GM12878 (cell line): ENCODE measurements around the gene FAM219A. TPM values are rescaled to one million over a fixed set of nuclear protein-coding genes. Genes with fewer than 3 reads are reported as not detected.

Source experiments
- DPF2 ChIP-seq: fragments of 450-650 bp; IDR thresholded peaks from 2 replicates; pipeline ENCODE4 v1.6.1; 2017; ENCODE audit warnings: mild to moderate bottlenecking
- ESRRA ChIP-seq: IDR thresholded peaks from 2 replicates; pipeline ENCODE4 v1.6.1; 2012; ENCODE audit warnings: mild to moderate bottlenecking, low read length, improper control_type of control experiment
- ZNF592 ChIP-seq: fragments of 450-650 bp; IDR thresholded peaks from 2 replicates; pipeline ENCODE4 v1.6.1; 2017; ENCODE audit warnings: mild to moderate bottlenecking, moderate library complexity
- polyA plus RNA-seq, 11 experiments: library from polyadenylated mRNA; depleted of rRNA in 4 of 11; unstranded in 6 of 11; stranded (reverse) in 5 of 11; fragments of >200 nt; fragmentation: Nextera tagmentation in 4 of 11; fragmentation: Illumina TruSeq in 1 of 11; extraction: Ambion mirVana in 4 of 11; extraction: Trizol in 1 of 11; gene quantifications; 1 replicate in 1 of 11; 2 replicates in 10 of 11; pipeline versions ENCODE4 v1.2.1 to v1.2.3, GENCODE V29; 2011 to 2016; ENCODE audit warnings: inconsistent platforms in 2 of 11, missing spikeins in 2 of 11, low read depth in 1 of 11
- total RNA-seq, 4 experiments: library from RNA; depleted of rRNA in 3 of 4; stranded (reverse); fragments of >200 nt in 3 of 4; fragmentation: Illumina TruSeq in 1 of 4; extraction: Trizol in 1 of 4; gene quantifications; 2 replicates each; pipeline versions ENCODE4 v1.2.1 to v1.2.3, GENCODE V29; 2013 to 2021
- TF ChIP-seq, protein P1 (sequence below): fragments of 450-650 bp; IDR thresholded peaks from 2 replicates; pipeline ENCODE4 v1.6.1; 2017; ENCODE audit warnings: mild to moderate bottlenecking, moderate library complexity
- TF ChIP-seq, protein P2 (sequence below): fragments of 450-650 bp; IDR thresholded peaks from 2 replicates; pipeline ENCODE4 v1.6.1; 2017; ENCODE audit warnings: mild to moderate bottlenecking, low read depth, inconsistent platforms; ENCODE audit not compliant: poor library complexity, severe bottlenecking

The FAM219A gene
- total and polyA plus RNA-seq, 10 of the 15 experiments (the other 5 are each of a cell fraction or from before 2014, with no cell fraction given): 0.11 to 2.0 (median 0.71) TPM

DNA sequence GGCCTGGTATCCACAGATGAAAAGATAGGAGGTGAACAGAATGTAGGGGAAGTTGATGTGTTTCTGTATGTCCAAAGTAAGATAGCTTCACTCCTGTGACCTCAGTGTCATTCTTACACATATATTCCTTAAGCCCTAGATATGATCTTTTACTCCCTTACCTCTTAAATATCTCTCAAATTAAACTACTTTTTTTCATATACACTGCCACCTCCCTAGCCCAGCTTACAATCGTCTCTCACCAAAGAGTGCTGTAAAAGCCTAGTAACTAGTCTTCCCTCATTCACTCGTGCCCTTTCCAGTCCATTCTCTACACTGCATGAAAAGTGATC is 5.5 kb upstream of the FAM219A start (continued):
- TF ChIP-seq ZNF592 (no peak), ESRRA (no peak), DPF2 (no peak)
- TF ChIP-seq, protein P1, sequence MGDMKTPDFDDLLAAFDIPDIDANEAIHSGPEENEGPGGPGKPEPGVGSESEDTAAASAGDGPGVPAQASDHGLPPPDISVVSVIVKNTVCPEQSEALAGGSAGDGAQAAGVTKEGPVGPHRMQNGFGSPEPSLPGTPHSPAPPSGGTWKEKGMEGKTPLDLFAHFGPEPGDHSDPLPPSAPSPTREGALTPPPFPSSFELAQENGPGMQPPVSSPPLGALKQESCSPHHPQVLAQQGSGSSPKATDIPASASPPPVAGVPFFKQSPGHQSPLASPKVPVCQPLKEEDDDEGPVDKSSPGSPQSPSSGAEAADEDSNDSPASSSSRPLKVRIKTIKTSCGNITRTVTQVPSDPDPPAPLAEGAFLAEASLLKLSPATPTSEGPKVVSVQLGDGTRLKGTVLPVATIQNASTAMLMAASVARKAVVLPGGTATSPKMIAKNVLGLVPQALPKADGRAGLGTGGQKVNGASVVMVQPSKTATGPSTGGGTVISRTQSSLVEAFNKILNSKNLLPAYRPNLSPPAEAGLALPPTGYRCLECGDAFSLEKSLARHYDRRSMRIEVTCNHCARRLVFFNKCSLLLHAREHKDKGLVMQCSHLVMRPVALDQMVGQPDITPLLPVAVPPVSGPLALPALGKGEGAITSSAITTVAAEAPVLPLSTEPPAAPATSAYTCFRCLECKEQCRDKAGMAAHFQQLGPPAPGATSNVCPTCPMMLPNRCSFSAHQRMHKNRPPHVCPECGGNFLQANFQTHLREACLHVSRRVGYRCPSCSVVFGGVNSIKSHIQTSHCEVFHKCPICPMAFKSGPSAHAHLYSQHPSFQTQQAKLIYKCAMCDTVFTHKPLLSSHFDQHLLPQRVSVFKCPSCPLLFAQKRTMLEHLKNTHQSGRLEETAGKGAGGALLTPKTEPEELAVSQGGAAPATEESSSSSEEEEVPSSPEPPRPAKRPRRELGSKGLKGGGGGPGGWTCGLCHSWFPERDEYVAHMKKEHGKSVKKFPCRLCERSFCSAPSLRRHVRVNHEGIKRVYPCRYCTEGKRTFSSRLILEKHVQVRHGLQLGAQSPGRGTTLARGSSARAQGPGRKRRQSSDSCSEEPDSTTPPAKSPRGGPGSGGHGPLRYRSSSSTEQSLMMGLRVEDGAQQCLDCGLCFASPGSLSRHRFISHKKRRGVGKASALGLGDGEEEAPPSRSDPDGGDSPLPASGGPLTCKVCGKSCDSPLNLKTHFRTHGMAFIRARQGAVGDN: no peak
- TF ChIP-seq, protein P2, sequence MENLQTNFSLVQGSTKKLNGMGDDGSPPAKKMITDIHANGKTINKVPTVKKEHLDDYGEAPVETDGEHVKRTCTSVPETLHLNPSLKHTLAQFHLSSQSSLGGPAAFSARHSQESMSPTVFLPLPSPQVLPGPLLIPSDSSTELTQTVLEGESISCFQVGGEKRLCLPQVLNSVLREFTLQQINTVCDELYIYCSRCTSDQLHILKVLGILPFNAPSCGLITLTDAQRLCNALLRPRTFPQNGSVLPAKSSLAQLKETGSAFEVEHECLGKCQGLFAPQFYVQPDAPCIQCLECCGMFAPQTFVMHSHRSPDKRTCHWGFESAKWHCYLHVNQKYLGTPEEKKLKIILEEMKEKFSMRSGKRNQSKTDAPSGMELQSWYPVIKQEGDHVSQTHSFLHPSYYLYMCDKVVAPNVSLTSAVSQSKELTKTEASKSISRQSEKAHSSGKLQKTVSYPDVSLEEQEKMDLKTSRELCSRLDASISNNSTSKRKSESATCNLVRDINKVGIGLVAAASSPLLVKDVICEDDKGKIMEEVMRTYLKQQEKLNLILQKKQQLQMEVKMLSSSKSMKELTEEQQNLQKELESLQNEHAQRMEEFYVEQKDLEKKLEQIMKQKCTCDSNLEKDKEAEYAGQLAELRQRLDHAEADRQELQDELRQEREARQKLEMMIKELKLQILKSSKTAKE: no peak
